GM19240 (cell line): ENCODE measurements around the gene TRIM17.

Experiments
- DNase-seq: peaks from one replicate; pipeline ENCODE4 v3.0.0; 2011; ENCODE audit warnings: low spot score; ENCODE audit not compliant: insufficient read length

Gene TRIM17

DNA sequence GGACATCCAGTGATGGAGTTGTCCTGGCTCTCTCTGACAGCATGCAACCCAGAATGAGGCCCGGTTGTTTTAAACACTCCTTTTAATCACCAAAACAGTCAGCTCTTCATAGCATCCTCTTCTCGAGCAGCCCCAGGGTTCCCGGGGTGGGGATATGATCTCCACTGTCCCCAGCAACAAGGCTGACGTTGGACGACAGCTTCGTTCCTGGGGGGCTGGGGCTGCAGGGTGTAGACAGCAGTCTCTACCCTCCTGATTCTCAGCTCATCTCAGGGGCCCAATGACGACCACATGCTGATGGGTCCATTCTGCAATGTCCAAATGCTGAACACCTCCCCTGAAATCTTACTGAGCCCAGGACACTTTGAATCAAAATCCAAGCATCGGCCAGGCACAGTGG is 37.0 kb downstream of the TRIM17 start:
- no peak for DNase-seq

- no peak for DNase-seq
Observed at GRCh38 chr1:228378873-228379460, 37.7 kb downstream of the TRIM17 start.

- DNase-seq = no peak
Observed at GRCh38 chr1:228378090-228378872, 38.4 kb downstream of the TRIM17 start.

- no peak for DNase-seq
Observed at GRCh38 chr1:228377664-228378089, 39.0 kb downstream of the TRIM17 start.

- DNase-seq = no peak
Observed at GRCh38 chr1:228376651-228377631, 39.7 kb downstream of the TRIM17 start.

- DNase-seq = no peak
Observed at GRCh38 chr1:228376262-228376628, 40.4 kb downstream of the TRIM17 start.

GRCh38 chr1:228375578-228376261 is 40.9 kb downstream of the TRIM17 start:
- DNase-seq = no peak

GRCh38 chr1:228374711-228375577 is 41.7 kb downstream of the TRIM17 start:
- no peak for DNase-seq

DNA sequence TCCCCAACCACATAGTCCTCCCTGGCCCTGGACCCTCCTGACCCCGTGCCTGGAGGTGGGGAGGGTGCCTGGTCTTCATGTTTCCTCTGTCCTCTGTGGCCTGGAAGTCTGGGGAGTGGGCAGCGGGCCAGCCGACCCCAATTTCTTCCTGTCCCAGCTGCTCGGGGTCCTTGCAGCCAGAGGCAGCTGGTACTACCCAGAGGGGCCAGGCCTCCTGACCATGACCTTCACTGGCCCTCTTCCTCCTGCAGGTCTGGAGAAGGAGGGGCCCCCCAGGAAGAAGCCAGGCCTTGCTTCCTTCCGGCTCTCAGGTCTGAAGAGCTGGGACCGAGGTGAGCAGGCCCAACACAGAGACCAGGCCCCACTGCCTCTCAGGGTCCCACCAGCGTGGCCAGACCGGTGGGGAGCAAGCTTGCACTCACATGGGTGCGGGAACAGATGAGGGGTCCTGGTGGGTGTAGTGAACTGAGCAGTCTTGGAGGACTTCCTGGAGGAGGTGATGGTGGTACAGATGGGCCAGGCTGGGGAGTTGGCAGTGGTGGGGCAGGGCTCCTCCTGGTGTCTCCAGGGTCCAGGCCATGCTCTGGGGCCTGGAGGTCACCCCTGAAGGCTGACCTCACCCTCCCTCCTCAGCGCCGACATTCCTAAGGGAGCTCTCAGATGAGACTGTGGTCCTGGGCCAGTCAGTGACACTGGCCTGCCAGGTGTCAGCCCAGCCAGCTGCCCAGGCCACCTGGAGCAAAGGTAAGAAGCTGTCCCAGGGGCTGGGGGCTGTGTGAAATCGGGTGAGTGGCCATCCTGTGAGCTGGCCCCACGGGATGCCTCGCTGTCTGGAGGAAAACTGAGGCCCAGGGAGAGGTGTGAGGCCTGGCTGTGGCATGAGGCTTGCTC is 42.7 kb downstream of the TRIM17 start:
- DNase-seq = no peak

DNA sequence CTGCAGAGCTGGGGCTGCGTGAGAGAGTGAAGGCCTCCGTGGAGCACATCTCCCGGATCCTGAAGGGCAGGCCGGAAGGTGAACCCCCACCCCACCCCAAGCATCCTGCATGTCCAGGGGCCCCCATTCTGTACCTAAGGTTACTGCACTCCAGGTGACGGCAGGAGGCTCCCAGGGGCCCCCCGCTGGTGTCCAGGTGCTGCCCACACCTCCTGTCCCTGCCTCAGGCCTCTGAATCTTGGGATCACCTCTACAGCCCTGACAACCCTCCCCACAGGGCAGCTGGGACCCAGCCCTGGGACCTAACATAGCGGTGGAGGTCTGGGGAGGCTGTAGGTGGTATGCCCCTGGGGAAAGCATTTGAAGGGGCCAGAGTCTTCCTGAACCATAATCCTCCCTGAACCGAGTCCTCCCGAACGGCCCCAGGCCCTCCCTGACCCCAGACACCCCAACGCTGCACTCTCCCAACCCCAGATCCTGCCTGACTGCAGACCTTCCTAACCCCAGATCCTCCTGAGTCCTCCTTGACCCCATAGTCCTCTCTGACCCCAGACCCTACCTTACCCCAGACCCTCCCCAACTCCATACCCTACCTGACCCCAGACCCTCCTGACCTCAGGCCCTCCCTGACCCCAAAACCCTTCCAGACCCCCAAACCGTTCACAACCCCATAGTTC is 43.5 kb downstream of the TRIM17 start:
- no peak for DNase-seq

GRCh38 chr1:228372183-228373003 is 44.3 kb downstream of the TRIM17 start:
- DNase-seq = no peak

DNA sequence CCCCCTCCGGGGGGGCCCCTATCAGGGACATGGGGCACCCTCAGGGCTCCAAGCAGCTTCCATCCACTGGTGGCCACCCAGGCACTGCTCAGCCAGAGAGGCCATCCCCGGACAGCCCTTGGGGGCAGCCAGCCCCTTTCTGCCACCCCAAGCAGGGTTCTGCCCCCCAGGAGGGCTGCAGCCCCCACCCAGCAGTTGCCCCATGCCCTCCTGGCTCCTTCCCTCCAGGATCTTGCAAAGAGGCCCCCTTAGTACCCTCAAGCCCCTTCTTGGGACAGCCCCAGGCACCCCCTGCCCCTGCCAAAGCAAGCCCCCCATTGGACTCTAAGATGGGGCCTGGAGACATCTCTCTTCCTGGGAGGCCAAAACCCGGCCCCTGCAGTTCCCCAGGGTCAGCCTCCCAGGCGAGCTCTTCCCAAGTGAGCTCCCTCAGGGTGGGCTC is 44.9 kb downstream of the TRIM17 start:
- DNase-seq = no peak

DNA sequence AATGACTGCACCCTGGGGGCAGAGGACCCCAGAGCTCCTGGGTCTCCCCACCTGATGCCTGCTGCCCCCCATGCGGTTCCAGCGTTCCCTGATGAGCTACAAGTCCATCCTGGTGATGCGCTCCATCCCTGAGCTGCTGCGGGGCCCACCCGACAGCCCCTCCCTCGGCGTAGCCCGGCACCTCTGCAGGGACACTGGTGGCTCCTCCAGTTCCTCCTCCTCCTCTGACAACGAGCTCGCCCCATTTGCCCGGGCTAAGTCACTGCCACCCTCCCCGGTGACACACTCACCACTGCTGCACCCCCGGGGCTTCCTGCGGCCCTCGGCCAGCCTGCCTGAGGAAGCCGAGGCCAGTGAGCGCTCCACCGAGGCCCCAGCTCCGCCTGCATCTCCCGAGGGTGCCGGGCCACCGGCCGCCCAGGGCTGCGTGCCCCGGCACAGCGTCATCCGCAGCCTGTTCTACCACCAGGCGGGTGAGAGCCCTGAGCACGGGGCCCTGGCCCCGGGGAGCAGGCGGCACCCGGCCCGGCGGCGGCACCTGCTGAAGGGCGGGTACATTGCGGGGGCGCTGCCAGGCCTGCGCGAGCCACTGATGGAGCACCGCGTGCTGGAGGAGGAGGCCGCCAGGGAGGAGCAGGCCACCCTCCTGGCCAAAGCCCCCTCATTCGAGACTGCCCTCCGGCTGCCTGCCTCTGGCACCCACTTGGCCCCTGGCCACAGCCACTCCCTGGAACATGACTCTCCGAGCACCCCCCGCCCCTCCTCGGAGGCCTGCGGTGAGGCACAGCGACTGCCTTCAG is 45.5 kb downstream of the TRIM17 start:
- no peak for DNase-seq

- no peak for DNase-seq
Observed at GRCh38 chr1:228370439-228370940, 46.2 kb downstream of the TRIM17 start.

DNA sequence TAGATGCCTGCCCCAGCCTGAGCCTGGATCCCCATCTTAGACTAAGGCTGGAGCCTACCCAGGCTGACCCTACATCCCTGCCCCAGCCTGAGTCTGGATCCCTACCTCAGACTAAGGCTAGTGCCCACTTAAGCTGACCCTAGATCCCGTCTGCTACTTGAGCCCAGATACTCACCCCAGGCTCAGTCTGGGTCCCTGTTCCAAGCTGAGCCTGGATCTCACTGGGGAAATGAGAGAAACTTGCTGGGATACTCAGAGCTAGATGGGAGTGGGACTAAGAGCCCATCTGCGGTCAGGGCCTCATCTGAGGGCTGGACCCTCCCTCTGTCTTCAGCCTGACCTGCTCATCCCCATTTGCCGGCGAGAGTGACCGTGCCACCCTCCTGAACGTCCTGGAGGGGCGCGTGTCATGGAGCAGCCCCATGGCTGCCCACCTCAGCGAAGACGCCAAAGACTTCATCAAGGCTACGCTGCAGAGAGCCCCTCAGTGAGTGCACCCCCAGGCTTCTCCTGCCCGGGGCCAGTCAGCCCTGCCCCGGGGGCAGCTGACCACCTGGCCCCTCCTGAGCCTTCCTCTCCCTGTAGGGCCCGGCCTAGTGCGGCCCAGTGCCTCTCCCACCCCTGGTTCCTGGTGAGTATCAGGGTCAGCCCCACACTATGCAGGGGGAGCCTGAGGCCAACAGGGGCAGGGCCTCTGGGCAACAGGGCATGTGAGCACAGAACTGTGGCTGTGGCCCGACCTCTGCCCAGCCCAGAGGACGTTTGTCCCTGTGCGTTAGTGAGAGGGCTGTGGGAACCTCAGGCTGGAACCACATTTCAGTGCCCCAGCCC is 46.8 kb downstream of the TRIM17 start:
- DNase-seq = no peak
